Activated CD4-positive, alpha-beta T cell treated with anti-CD3 and anti-CD28 coated beads for 36 hours (primary cell): Measurements from ENCODE around the gene USP48. TPM values are rescaled to one million over a fixed set of nuclear protein-coding genes. Genes with fewer than 3 reads are reported as not detected.
"Not testable (repeated sequence)": the region's sequence is repeated elsewhere in the genome, so short reads cannot be mapped to it uniquely, and the experiment has no call there.

Experiments used
- ATAC-seq: fragments of 200-7000 bp; cut with Tn5 transposase; one replicate; pipeline ENCODE4 v1.10.0; 2021; ENCODE audit warnings: mild to moderate bottlenecking, moderate library complexity
- CTCF ChIA-PET: fragments of 350-600 bp; sonication (Branson Sonifier 250); formaldehyde crosslinking; loops from one replicate; lab custom pipeline; 2021; ENCODE audit warnings: antibody characterized with exemption; lab: Charles Lee
- POLR2A ChIA-PET: fragments of 350-600 bp; sonication (Branson Sonifier 250); formaldehyde crosslinking; loops from one replicate; lab custom pipeline; 2021; ENCODE audit warnings: antibody characterized with exemption, inconsistent platforms; lab: Charles Lee
- DNase-seq: peaks from one replicate; pipeline ENCODE4 v3.0.0-alpha.2; 2020
- H3K27ac Mint-ChIP-seq: one replicate; pipeline ENCODE4 v1.8.0; 2021; ENCODE audit warnings: mixed read lengths
- H3K27me3 Mint-ChIP-seq: one replicate; pipeline ENCODE4 v1.8.0; 2021; ENCODE audit warnings: mixed read lengths
- H3K36me3 Mint-ChIP-seq: one replicate; pipeline ENCODE4 v1.8.0; 2021; ENCODE audit warnings: low read depth, mixed read lengths
- H3K4me1 Mint-ChIP-seq: one replicate; pipeline ENCODE4 v1.8.0; 2021; ENCODE audit warnings: mixed read lengths
- H3K4me3 Mint-ChIP-seq: one replicate; pipeline ENCODE4 v1.8.0; 2021; ENCODE audit warnings: mild to moderate bottlenecking, moderate library complexity, mixed read lengths
- H3K9me3 Mint-ChIP-seq: one replicate; pipeline ENCODE4 v1.8.0; 2021; ENCODE audit warnings: low read depth, mixed read lengths
- intact Hi-C, 2 experiments: fragments of 100-400 bp; cut with DNase I in 1 of 2; cut with micrococcal nuclease in 1 of 2; formaldehyde crosslinking; loops; one replicate each; pipeline versions ENCODE4 v1.14.2 to v1.15.1; 2022 to 2024; cut with DNase I, micrococcal nuclease
- total RNA-seq, 2 experiments: library from RNA; stranded (reverse); gene quantifications; one replicate each; pipeline ENCODE4 v1.2.3, GENCODE V29; 2021

USP48 gene
- total RNA-seq, 2 experiments from 2014 or later = 66.9 to 81.5 TPM

DNA sequence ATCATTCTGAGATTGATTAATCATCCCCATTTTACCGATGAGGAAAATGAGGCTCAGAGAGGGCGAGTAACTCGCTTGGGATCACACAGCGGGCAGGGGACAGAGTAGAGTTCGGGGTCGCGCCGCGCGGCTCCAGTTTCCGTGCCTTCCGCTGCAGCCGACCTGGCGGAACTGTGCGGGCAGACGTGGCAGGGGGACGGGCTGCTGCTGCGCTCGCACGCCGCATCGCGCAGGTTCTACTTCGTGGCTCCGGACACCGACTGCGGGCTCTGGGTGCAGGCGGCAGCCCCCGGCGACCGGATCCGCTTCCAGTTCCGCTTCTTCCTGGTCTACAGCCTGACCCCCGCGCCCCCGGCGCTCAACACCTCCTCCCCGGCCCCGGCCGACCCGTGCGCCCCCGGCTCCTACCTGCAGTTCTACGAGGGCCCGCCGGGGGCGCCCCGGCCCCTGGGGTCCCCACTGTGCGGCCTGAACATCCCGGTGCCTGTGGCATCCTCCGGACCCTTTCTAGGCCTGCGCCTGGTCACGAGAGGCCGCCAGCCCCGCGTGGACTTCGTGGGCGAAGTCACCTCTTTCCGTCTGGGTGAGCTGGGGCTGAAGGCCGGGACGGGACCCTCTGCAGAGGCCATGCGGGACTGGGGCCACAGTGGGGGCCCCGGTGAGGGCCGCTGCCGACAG lies 31.4 kb upstream of the USP48 start:
- Mint-ChIP-seq H3K9me3 (no peaks in the 10 kb centered on the region), H3K4me1 (peaks cover 6% of the 10 kb centered on the region), H3K27me3 (peaks cover 20% of the 10 kb centered on the region), H3K4me3 (peak overlapping the region; percentile 51), H3K27ac (no peak overlapping the region), H3K36me3 (no peaks in the 10 kb centered on the region)
- CTCF ChIA-PET = interaction anchor here (1.7 kb wide), 1 partner anchor 30 kb away, joined by 7 read pairs; no protein-coding TSS in a partner anchor
- ATAC-seq = peak; percentile 75
- intact Hi-C loops = no loop called here
- POLR2A ChIA-PET = interaction anchor here (0.6 kb wide), 1 partner anchor 226 kb away, joined by 3 read pairs; no protein-coding TSS in a partner anchor
- peak; percentile 56 for DNase-seq

DNA sequence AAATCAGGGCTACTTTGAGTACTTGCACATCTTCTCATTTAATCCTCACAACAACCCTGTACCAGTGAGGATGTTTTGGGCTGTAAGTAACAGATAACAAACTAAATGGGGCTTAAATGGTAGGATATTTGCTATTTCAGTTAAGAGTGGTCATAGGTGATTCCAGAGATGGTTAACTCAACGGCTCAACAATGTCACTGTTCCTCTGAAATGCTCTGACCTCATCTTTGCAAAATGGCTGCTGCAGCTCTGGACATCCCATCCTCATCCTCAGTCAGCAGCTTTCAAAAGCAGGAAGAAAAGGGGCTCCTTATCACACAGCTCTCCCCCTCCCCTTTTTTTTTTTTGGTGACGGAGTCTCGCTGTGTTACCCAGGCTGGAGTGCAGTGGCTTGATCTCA lies 30.6 kb upstream of the USP48 start:
- CTCF ChIA-PET = no interaction called here
- H3K27me3 Mint-ChIP-seq = peaks cover 20% of the 10 kb centered on the region
- DNase-seq (no peak), ATAC-seq (no peak)
- H3K9me3 Mint-ChIP-seq = no peaks in the 10 kb centered on the region
- intact Hi-C loops = no loop called here
- peaks cover 5% of the 10 kb centered on the region for H3K4me1 Mint-ChIP-seq
- no peak overlapping the region for H3K27ac Mint-ChIP-seq
- H3K4me3 Mint-ChIP-seq = peak overlapping the region; percentile 51
- H3K36me3 Mint-ChIP-seq = no peaks in the 10 kb centered on the region
- POLR2A ChIA-PET = interaction anchor here (0.6 kb wide), 2 partner anchors 90 to 769 kb away, joined by 3 to 5 read pairs; no protein-coding TSS in a partner anchor

DNA sequence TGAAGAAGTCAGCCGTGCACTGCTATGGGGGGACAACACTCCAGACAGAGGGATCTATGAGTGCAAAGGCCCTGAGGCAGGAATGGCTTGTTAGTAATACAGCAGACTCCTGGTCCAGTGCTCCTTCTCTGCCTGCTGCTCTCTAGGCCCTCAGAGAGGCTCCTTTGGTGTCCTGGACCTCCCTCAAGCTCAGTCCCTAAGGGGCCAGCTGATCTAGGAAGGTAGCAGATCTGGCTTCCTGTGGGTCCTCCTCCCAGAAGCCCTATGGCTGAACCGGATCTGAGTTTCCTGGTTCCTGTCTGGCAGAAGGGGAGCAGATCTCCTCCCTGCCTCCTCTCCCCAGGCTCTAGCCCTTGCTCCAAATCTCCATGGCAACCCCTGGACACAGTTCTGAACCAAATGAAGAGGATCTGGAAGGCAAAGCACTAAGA lies 28.9 kb upstream of the USP48 start, which contains the start of gene LDLRAD2:
Gene LDLRAD2, plus strand, starts transcription at position 391 of the 431 bp plus-strand sequence. CDS start 187 bp downstream, outside the sequence.
- Mint-ChIP-seq H3K27me3 (peaks cover 20% of the 10 kb centered on the region), H3K27ac (no peak within 1 kb of the TSS), H3K9me3 (no peaks in the 10 kb centered on the region), H3K36me3 (no peaks in the 10 kb centered on the region), H3K4me1 (peaks cover 4% of the 10 kb centered on the region), H3K4me3 (no peak within 1 kb of the TSS)
- ChIA-PET POLR2A (no interaction called here), CTCF (interaction anchor here (0.7 to 1.2 kb wide), 2 partner anchors 17 to 506 kb away, joined by 3 to 5 read pairs; no protein-coding TSS in a partner anchor)
- ATAC-seq (no peak), DNase-seq (no peak)
- intact Hi-C loops = no loop called here

DNA sequence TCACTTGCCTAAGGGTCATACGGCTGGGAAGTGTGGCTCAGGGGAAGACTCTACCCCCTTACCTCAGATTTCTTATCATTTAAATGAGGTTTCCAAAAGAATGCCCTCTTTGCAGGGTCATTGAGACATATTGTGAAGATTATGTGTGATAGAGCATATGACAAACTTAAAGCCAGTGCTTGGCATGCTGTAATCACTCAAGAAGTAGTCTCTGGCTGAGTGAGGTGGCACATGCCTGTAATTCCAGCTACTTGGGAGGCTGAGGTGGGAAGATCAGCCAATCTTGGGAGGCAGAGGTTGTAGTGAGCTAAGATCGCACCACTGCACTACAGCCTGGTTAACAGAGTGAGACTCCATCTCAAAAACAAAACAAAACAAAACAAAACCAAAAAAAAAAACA lies 21.6 kb upstream of the USP48 start:
- DNase-seq (no peak), ATAC-seq (no peak)
- ChIA-PET CTCF (no interaction called here), POLR2A (no interaction called here)
- no peak overlapping the region for H3K27ac Mint-ChIP-seq
- H3K27me3 Mint-ChIP-seq = no peaks in the 10 kb centered on the region
- intact Hi-C loops = no loop called here
- H3K4me1 Mint-ChIP-seq = no peaks in the 10 kb centered on the region
- no peak overlapping the region for H3K4me3 Mint-ChIP-seq
- H3K36me3 Mint-ChIP-seq = no peaks in the 10 kb centered on the region
- no peaks in the 10 kb centered on the region for H3K9me3 Mint-ChIP-seq

DNA sequence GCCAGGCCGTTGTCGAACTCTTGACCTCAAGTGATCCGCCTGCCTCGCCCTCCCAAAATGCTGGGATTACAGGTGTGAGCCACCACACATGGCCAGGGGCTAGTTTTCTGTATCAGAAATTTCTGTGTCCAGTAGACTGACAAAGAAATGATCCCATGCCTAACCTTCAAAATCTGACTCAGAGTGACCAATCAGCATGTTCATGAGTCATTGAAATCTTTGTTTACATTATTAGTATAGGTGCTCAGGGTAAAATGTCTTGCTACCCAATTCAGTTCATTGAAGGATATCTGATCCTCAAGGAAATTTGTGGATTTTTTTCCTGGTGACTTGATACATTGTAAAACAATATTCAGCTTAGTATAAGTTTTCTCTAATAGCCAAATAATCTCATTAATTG lies 18.2 kb upstream of the USP48 start:
- Mint-ChIP-seq H3K4me3 (no peak overlapping the region), H3K36me3 (no peaks in the 10 kb centered on the region), H3K4me1 (no peaks in the 10 kb centered on the region), H3K27me3 (no peaks in the 10 kb centered on the region), H3K9me3 (no peaks in the 10 kb centered on the region), H3K27ac (no peak overlapping the region)
- DNase-seq (no peak), ATAC-seq (no peak)
- intact Hi-C loops = no loop called here
- CTCF ChIA-PET = no interaction called here
- POLR2A ChIA-PET = no interaction called here

DNA sequence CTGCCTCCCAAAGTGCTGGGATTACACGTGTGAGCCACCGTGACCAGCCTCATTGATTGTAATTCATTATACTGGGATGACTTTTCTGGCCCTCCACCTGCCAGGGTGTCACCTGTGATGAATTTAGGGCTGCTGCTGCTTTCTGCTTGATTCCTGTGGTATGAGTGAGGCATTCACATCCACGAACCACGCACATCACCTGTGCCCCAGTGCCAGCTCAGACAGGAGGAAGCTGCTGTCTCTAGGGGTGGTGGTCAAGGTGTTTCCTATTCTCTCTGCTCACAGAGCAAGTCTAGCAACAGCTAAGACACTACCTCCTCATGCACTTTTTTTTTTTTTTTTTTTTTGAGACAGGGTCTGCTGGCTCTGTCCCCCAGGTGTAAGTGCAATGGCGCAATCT lies 16.8 kb upstream of the USP48 start:
- no peaks in the 10 kb centered on the region for H3K36me3 Mint-ChIP-seq
- no peaks in the 10 kb centered on the region for H3K27me3 Mint-ChIP-seq
- H3K4me1 Mint-ChIP-seq = no peaks in the 10 kb centered on the region
- intact Hi-C loops = no loop called here
- H3K9me3 Mint-ChIP-seq = peaks cover 3% of the 10 kb centered on the region
- ATAC-seq = no peak
- CTCF ChIA-PET = interaction anchor here (1.0 kb wide), 1 partner anchor 74 kb away, joined by 3 read pairs; no protein-coding TSS in a partner anchor
- POLR2A ChIA-PET = no interaction called here
- H3K27ac Mint-ChIP-seq = no peak overlapping the region
- no peak overlapping the region for H3K4me3 Mint-ChIP-seq
- DNase-seq = no peak

DNA sequence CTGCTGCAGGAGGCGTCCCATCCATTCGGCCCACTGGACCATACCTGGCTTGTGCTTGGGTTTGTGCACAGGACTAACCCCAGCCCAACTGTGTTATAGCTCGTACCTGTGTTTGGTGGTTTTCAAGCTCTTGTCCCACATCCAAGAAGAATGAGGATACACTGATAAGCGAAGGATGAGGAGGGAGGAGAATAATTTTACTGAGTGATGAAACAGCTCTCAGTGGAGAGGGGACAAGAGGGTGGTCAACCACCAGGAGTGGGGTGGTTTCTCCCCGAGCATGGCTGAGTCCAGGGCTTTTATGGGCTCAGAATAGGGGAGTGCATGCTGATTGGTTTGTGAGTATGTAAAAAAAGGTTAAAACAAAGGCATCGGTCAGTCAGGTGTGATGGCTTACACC lies 12.1 kb upstream of the USP48 start:
- ATAC-seq (no peak), DNase-seq (no peak)
- POLR2A ChIA-PET = no interaction called here
- peaks cover 3% of the 10 kb centered on the region for H3K9me3 Mint-ChIP-seq
- peaks cover 2% of the 10 kb centered on the region for H3K4me1 Mint-ChIP-seq
- intact Hi-C loops = no loop called here
- CTCF ChIA-PET = interaction anchor here (0.8 to 1.4 kb wide), 2 partner anchors 16 to 88 kb away, joined by 4 to 5 read pairs; no protein-coding TSS in a partner anchor
- H3K36me3 Mint-ChIP-seq = no peaks in the 10 kb centered on the region
- H3K27me3 Mint-ChIP-seq = no peaks in the 10 kb centered on the region
- H3K27ac Mint-ChIP-seq = no peak overlapping the region
- H3K4me3 Mint-ChIP-seq = no peak overlapping the region

DNA sequence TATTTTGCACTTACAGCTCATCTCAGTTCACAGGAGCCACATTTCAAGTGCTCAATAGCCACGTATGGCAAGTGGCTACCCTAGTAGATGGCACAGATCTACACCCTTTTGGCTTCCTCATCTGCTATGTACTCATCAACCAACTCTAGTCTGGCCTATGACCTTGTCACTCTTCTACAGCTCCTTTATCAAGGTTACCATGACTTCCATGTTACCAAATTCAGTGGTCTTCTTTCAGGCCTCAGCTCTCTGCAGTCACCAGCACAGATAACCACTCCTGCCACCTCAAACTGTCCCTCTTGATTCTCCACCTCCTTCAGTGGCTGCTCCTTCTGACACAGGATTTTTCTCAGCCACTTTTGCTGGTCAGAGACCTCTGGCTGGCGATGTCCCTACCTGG lies 11.7 kb upstream of the USP48 start:
- Mint-ChIP-seq H3K4me3 (no peak overlapping the region), H3K9me3 (peaks cover 3% of the 10 kb centered on the region), H3K27ac (no peak overlapping the region), H3K27me3 (no peaks in the 10 kb centered on the region), H3K36me3 (no peaks in the 10 kb centered on the region), H3K4me1 (peaks cover 2% of the 10 kb centered on the region)
- CTCF ChIA-PET = interaction anchor here (0.6 to 1.4 kb wide), 2 partner anchors 16 to 41 kb away, joined by 4 to 5 read pairs; no protein-coding TSS in a partner anchor
- ATAC-seq = no peak
- POLR2A ChIA-PET = interaction anchor here (0.8 kb wide), 1 partner anchor 13 kb away, joined by 3 read pairs; no protein-coding TSS in a partner anchor
- DNase-seq = no peak
- intact Hi-C loops = no loop called here

DNA sequence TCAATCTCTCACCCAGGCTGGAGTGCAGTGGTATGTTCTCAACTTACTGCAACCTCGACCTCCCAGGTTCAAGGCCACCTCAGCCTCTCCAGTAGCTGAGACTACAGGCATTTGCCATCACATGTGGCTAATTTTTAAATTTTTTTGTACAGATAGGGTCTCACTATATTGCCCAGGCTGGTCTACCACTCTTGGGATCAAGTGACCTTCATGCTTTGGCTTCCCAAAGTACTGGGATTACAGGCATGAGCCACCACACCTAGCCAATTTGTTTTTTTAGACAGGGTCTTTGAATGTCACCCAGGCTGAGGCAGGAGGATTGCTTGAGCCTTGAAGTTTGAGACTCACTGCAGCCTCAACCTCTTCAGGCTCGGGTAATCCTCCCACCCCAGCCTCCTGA lies 10.2 kb upstream of the USP48 start:
- no peak overlapping the region for H3K4me3 Mint-ChIP-seq
- ATAC-seq = no peak
- no peaks in the 10 kb centered on the region for H3K27me3 Mint-ChIP-seq
- intact Hi-C loops = no loop called here
- peaks cover 3% of the 10 kb centered on the region for H3K9me3 Mint-ChIP-seq
- peaks cover 2% of the 10 kb centered on the region for H3K4me1 Mint-ChIP-seq
- no peaks in the 10 kb centered on the region for H3K36me3 Mint-ChIP-seq
- H3K27ac Mint-ChIP-seq = no peak overlapping the region
- no peak for DNase-seq
- CTCF ChIA-PET = no interaction called here
- POLR2A ChIA-PET = no interaction called here

DNA sequence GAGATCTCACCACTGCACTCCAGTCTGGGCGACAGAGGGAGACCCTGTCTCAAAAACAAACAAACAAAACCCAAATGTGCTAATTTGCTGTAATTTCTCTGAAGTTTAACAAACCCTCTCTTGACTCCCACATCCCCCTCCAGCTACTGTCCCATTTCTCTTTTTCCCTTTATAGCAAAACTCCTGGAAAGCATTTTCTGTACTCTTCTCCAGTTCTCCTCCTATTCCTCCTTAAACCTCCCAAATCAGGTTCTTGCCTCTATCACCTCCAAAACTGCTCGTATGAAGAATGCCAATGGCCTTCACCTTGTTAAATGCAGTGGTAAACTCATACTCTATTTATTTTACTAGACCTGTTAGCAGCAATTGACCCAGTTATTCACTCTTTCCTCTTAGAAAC lies 3.7 kb upstream of the USP48 start:
- Mint-ChIP-seq H3K4me1 (peaks cover 5% of the 10 kb centered on the region), H3K4me3 (no peak overlapping the region), H3K9me3 (no peaks in the 10 kb centered on the region), H3K36me3 (no peaks in the 10 kb centered on the region), H3K27me3 (no peaks in the 10 kb centered on the region), H3K27ac (no peak overlapping the region)
- ATAC-seq (no peak), DNase-seq (no peak)
- CTCF ChIA-PET = interaction anchor here (0.6 to 0.9 kb wide), 3 partner anchors 11 to 663 kb away, joined by 3 to 4 read pairs (median 3); no protein-coding TSS in a partner anchor
- intact Hi-C loops = loop anchor here in 1 of 2 experiments (10.0 kb wide), 1 partner anchor 1328 kb away; no protein-coding TSS in a partner anchor
- POLR2A ChIA-PET = no interaction called here

DNA sequence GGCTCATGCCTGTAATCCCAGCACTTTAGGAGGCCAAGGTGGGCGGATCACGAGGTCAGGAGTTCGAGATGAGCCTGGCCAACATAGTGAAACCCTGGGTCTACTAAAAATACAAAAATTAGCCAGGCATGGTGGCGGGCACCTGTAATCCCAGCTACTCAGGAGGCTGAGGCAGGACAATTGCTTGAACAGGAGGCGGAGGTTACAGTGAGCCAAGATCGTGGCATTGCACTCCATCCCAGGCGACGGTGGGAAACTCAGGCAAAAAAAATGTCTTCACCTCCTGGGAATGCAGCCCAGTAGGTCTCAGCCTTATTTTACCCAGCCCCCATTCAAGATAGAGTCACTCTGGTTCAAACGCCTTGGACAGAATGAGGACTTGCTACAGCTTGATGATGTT lies 2.8 kb upstream of the USP48 start:
- ATAC-seq, POLR2A ChIA-PET, DNase-seq, H3K9me3 Mint-ChIP-seq, H3K4me3 Mint-ChIP-seq, H3K27ac Mint-ChIP-seq, H3K36me3 Mint-ChIP-seq, H3K4me1 Mint-ChIP-seq, H3K27me3 Mint-ChIP-seq: not testable (repeated sequence)
- intact Hi-C loops = loop anchor here in 1 of 2 experiments (10.0 kb wide), 1 partner anchor 1329 kb away; no protein-coding TSS in a partner anchor
- CTCF ChIA-PET = interaction anchor here (0.7 to 0.9 kb wide), 3 partner anchors 10 to 41 kb away, joined by 3 to 4 read pairs (median 4); no protein-coding TSS in a partner anchor
